Skin of body (tissue), 2 donors: ENCODE results near the gene PBX1. TPM values are rescaled to one million over a fixed set of nuclear protein-coding genes. Genes with fewer than 3 reads are reported as not detected.

Source experiments
- DNase-seq: peaks from one replicate; lab custom pipeline; 2025; lab: John Stamatoyannopoulos, UW
- total RNA-seq: library from RNA; depleted of rRNA; stranded (reverse); fragments of >200 nt; gene quantifications from one replicate; pipeline ENCODE4 v1.2.3, GENCODE V29; 2014

Gene PBX1
- total RNA-seq, 1 donor from 2014 or later = 57.2 TPM

GRCh38 chr1:164563721-164564360, 4.9 kb downstream of the PBX1 start:
- no peak for DNase-seq

- DNase-seq = no peak
Observed at GRCh38 chr1:164564378-164564777, 5.4 kb downstream of the PBX1 start.

GRCh38 chr1:164565357-164565756, 6.4 kb downstream of the PBX1 start:
- DNase-seq = no peak

GRCh38 chr1:164567774-164568173, 8.8 kb downstream of the PBX1 start:
- DNase-seq = no peak

- DNase-seq = no peak
Observed at GRCh38 chr1:164569241-164569640, 10.3 kb downstream of the PBX1 start.

GRCh38 chr1:164569866-164570265, 10.9 kb downstream of the PBX1 start:
- no peak for DNase-seq

- no peak for DNase-seq
Observed at GRCh38 chr1:164571333-164571732, 12.3 kb downstream of the PBX1 start.

- DNase-seq = no peak
Observed at GRCh38 chr1:164575356-164575886, 16.4 kb downstream of the PBX1 start.

GRCh38 chr1:164576291-164577271, 17.6 kb downstream of the PBX1 start:
- DNase-seq = peak; percentile 67

GRCh38 chr1:164577291-164577690, 18.3 kb downstream of the PBX1 start:
- DNase-seq = no peak

- DNase-seq = no peak
Observed at GRCh38 chr1:164578479-164579200, 19.7 kb downstream of the PBX1 start.

GRCh38 chr1:164579381-164579780, 20.4 kb downstream of the PBX1 start:
- DNase-seq = no peak

- no peak for DNase-seq
Observed at GRCh38 chr1:164581762-164582161, 22.8 kb downstream of the PBX1 start.

GRCh38 chr1:164583196-164583595, 24.2 kb downstream of the PBX1 start:
- no peak for DNase-seq

- DNase-seq = no peak
Observed at GRCh38 chr1:164583835-164584539, 25.0 kb downstream of the PBX1 start.

GRCh38 chr1:164586591-164586990, 27.6 kb downstream of the PBX1 start:
- no peak for DNase-seq

GRCh38 chr1:164587617-164588501, 28.9 kb downstream of the PBX1 start:
- DNase-seq = no peak

- DNase-seq = peak; percentile 81
Observed at GRCh38 chr1:164588516-164589341, 29.7 kb downstream of the PBX1 start.

- DNase-seq = no peak
Observed at GRCh38 chr1:164589408-164589807, 30.4 kb downstream of the PBX1 start.
